ENCODE results near the gene GAMT.

The GAMT gene

GRCh38 chr19:1447504-1447903 lies 46.2 kb upstream of the GAMT start:
- Histone ChIP-seq H3K9me3 (ENCODE audit: insufficient read depth, low read depth, low read length) (no peaks in the 10 kb centered on the region), H3K36me3 (ENCODE audit: insufficient read depth, low read length) (peaks cover 4% of the 10 kb centered on the region; the same call in 1 of the 2 replicates), H4K20me1 (ENCODE audit: insufficient read depth, low read length, poor library complexity, severe bottlenecking) (peaks cover 8% of the 10 kb centered on the region), H3F3A (ENCODE audit: low read depth) (peaks cover 2% of the 10 kb centered on the region; the same call in 1 of the 2 replicates), H3K9me2 (replicated peaks; ENCODE audit: low read depth, low read length) (no peaks in the 10 kb centered on the region), H3K4me1 (ENCODE audit: insufficient read depth, low read length, poor library complexity, severe bottlenecking) (peaks cover 11% of the 10 kb centered on the region), H2AFZ (ENCODE audit: low read length) (no peak overlapping the region), H3K9ac (ENCODE audit: low read depth, low read length, poor library complexity, severe bottlenecking) (no peak overlapping the region), H3K4me3 (ENCODE audit: low read length, poor library complexity, severe bottlenecking) (no peak overlapping the region), H3K79me2 (ENCODE audit: insufficient read depth, low read length) (peaks cover 3% of the 10 kb centered on the region; the same call in 1 of the 2 replicates), H3K4me2 (ENCODE audit: low read depth, low read length, poor library complexity, severe bottlenecking) (no peak overlapping the region), H3K27me3 (ENCODE audit: insufficient read depth, low read length, poor library complexity, severe bottlenecking) (no peaks in the 10 kb centered on the region)
- TF ChIP-seq EZH2phosphoT487 (IDR thresholded peaks at IDR 0.05; ENCODE audit: borderline replicate concordance) (no peak), CTCF (conservative IDR thresholded peaks at IDR 0.05; ENCODE audit: low read length) (no peak)

GRCh38 chr19:1446713-1447481 lies 45.6 kb upstream of the GAMT start:
- no peak overlapping the region for H3K9ac ChIP-seq (ENCODE audit: low read depth, low read length, poor library complexity, severe bottlenecking)
- peaks cover 14% of the 10 kb centered on the region for H4K20me1 ChIP-seq (ENCODE audit: insufficient read depth, low read length, poor library complexity, severe bottlenecking)
- peaks cover 8% of the 10 kb centered on the region; the same call in 1 of the 2 replicates for H3K36me3 ChIP-seq (ENCODE audit: insufficient read depth, low read length)
- no peak overlapping the region for H2AFZ ChIP-seq (ENCODE audit: low read length)
- H3F3A ChIP-seq (ENCODE audit: low read depth), result peaks cover 2% of the 10 kb centered on the region; the same call in 1 of the 2 replicates
- TF ChIP-seq CTCF (conservative IDR thresholded peaks at IDR 0.05; ENCODE audit: low read length) (no peak), EZH2phosphoT487 (IDR thresholded peaks at IDR 0.05; ENCODE audit: borderline replicate concordance) (no peak)
- peaks cover 9% of the 10 kb centered on the region for H3K79me2 ChIP-seq (ENCODE audit: insufficient read depth, low read length)
- H3K9me3 ChIP-seq (ENCODE audit: insufficient read depth, low read depth, low read length), result no peaks in the 10 kb centered on the region
- no peak overlapping the region for H3K4me2 ChIP-seq (ENCODE audit: low read depth, low read length, poor library complexity, severe bottlenecking)
- H3K4me3 ChIP-seq (ENCODE audit: low read length, poor library complexity, severe bottlenecking), result no peak overlapping the region
- H3K9me2 ChIP-seq (replicated peaks; ENCODE audit: low read depth, low read length), result no peaks in the 10 kb centered on the region
- peaks cover 11% of the 10 kb centered on the region for H3K4me1 ChIP-seq (ENCODE audit: insufficient read depth, low read length, poor library complexity, severe bottlenecking)
- H3K27me3 ChIP-seq (ENCODE audit: insufficient read depth, low read length, poor library complexity, severe bottlenecking), result no peaks in the 10 kb centered on the region

- Histone ChIP-seq H4K20me1 (ENCODE audit: insufficient read depth, low read length, poor library complexity, severe bottlenecking) (peaks cover 22% of the 10 kb centered on the region), H3K4me3 (ENCODE audit: low read length, poor library complexity, severe bottlenecking) (no peak overlapping the region), H3K4me1 (ENCODE audit: insufficient read depth, low read length, poor library complexity, severe bottlenecking) (peaks cover 12% of the 10 kb centered on the region), H3K4me2 (ENCODE audit: low read depth, low read length, poor library complexity, severe bottlenecking) (no peak overlapping the region), H3K9me3 (ENCODE audit: insufficient read depth, low read depth, low read length) (no peaks in the 10 kb centered on the region), H3K79me2 (ENCODE audit: insufficient read depth, low read length) (peaks cover 17% of the 10 kb centered on the region), H3K9me2 (replicated peaks; ENCODE audit: low read depth, low read length) (no peaks in the 10 kb centered on the region), H3F3A (ENCODE audit: low read depth) (peaks cover 2% of the 10 kb centered on the region; the same call in 1 of the 2 replicates), H3K27me3 (ENCODE audit: insufficient read depth, low read length, poor library complexity, severe bottlenecking) (no peaks in the 10 kb centered on the region), H3K9ac (ENCODE audit: low read depth, low read length, poor library complexity, severe bottlenecking) (no peak overlapping the region), H2AFZ (ENCODE audit: low read length) (no peak overlapping the region), H3K36me3 (ENCODE audit: insufficient read depth, low read length) (peaks cover 16% of the 10 kb centered on the region; the same call in 1 of the 2 replicates)
- TF ChIP-seq EZH2phosphoT487 (IDR thresholded peaks at IDR 0.05; ENCODE audit: borderline replicate concordance) (no peak), CTCF (conservative IDR thresholded peaks at IDR 0.05; ENCODE audit: low read length) (no peak)
Measured at GRCh38 chr19:1445932-1446712, 44.8 kb upstream of the GAMT start.
